ENCODE measurements around the gene ZBTB4. TPM values are rescaled to one million over a fixed set of nuclear protein-coding genes. Genes with fewer than 3 reads are reported as not detected.

ZBTB4 gene
- total RNA-seq, 1 donor = 30.9 TPM

GRCh38 chr17:7431231-7431630 is 48.2 kb downstream of the ZBTB4 start:
- H3K4me1 ChIP-seq (ENCODE audit: insufficient read depth, low read length) = peaks cover 7% of the 10 kb centered on the region
- no peak overlapping the region for H3K4me3 ChIP-seq (ENCODE audit: low read length)
- no peaks in the 10 kb centered on the region for H3K9me3 ChIP-seq (ENCODE audit: low read depth, low read length)
- no peaks in the 10 kb centered on the region for H3K27me3 ChIP-seq (ENCODE audit: insufficient read depth, low read length)

- H3K27me3 ChIP-seq (ENCODE audit: insufficient read depth, low read length) = no peaks in the 10 kb centered on the region
- H3K9me3 ChIP-seq (ENCODE audit: low read depth, low read length) = no peaks in the 10 kb centered on the region
- H3K4me1 ChIP-seq (ENCODE audit: insufficient read depth, low read length) = peaks cover 1% of the 10 kb centered on the region
- no peak overlapping the region for H3K4me3 ChIP-seq (ENCODE audit: low read length)
Observed at GRCh38 chr17:7429722-7430121, 49.7 kb downstream of the ZBTB4 start.

DNA sequence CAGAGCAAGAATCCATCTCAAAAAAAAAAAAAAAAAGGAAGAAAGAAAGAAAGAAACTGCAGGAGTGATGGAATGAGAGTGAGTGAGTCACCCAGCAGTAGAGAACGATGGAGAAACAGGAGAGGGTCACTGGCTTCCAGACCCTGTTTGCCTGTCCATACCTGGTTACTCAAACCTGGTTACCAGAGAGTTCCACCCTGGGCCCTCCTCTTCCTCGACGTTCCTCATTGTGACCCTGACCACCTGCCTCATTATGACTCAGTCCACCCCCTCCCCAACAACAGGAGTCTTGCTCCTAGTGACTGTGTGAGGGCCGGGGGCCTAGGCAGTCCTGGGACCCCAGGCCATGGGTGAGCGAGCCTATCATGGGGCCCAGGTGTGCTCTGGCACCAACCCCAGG is 50.9 kb downstream of the ZBTB4 start, which contains the start of gene SPEM3:
Gene SPEM3, plus strand, starts transcription at position 301 of the 400 bp plus-strand sequence. Its CDS starts 46 bp downstream, at position 347.
- no peaks in the 10 kb centered on the region for H3K4me1 ChIP-seq (ENCODE audit: insufficient read depth, low read length)
- no peaks in the 10 kb centered on the region for H3K27me3 ChIP-seq (ENCODE audit: insufficient read depth, low read length)
- H3K9me3 ChIP-seq (ENCODE audit: low read depth, low read length) = no peaks in the 10 kb centered on the region
- H3K4me3 ChIP-seq (ENCODE audit: low read length) = no peak within 1 kb of the TSS

GRCh38 chr17:7427549-7427948 is 51.9 kb downstream of the ZBTB4 start:
- Histone ChIP-seq H3K9me3 (ENCODE audit: low read depth, low read length) (no peaks in the 10 kb centered on the region), H3K27me3 (ENCODE audit: insufficient read depth, low read length) (no peaks in the 10 kb centered on the region)

GRCh38 chr17:7426896-7427489 is 52.4 kb downstream of the ZBTB4 start:
- Histone ChIP-seq H3K4me1 (ENCODE audit: insufficient read depth, low read length) (no peaks in the 10 kb centered on the region), H3K27me3 (ENCODE audit: insufficient read depth, low read length) (no peaks in the 10 kb centered on the region), H3K4me3 (ENCODE audit: low read length) (no peak overlapping the region), H3K9me3 (ENCODE audit: low read depth, low read length) (no peaks in the 10 kb centered on the region)

More at GRCh38 chr17:7427549-7427948, 51.9 kb downstream of the ZBTB4 start:
- Histone ChIP-seq H3K4me3 (ENCODE audit: low read length) (no peak overlapping the region), H3K4me1 (ENCODE audit: insufficient read depth, low read length) (no peaks in the 10 kb centered on the region)

DNA sequence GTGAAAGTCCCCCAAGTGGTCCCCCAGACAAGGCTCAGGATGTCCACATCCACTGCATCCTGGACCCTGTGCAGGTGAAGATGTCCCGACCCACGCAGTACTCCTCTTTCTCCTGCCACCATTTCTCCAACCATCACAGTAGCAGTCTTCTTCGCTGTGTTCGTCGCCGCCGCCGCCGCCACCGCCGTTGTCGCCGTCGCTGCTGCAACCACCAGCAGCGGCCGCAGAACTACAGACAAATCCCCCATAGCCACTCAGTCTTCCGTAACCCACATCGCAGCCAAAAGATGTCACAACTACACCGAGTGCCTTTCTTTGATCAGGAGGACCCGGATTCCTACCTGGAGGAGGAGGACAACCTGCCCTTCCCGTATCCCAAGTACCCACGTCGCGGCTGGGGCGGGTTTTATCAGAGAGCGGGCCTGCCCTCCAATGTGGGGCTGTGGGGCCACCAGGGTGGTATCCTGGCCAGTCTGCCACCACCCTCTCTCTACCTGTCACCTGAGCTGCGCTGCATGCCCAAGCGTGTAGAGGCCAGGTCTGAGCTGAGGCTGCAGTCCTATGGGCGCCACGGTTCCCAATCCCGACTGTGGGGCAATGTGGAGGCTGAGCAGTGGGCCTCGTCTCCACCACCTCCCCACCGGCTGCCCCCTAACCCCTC is 53.1 kb downstream of the ZBTB4 start:
- no peaks in the 10 kb centered on the region for H3K27me3 ChIP-seq (ENCODE audit: insufficient read depth, low read length)

GRCh38 chr17:7425756-7426155 is 53.7 kb downstream of the ZBTB4 start:
- Histone ChIP-seq H3K4me3 (ENCODE audit: low read length) (no peak overlapping the region), H3K27me3 (ENCODE audit: insufficient read depth, low read length) (no peaks in the 10 kb centered on the region), H3K9me3 (ENCODE audit: low read depth, low read length) (no peaks in the 10 kb centered on the region), H3K4me1 (ENCODE audit: insufficient read depth, low read length) (no peaks in the 10 kb centered on the region)

More for the DNA sequence above, 53.1 kb downstream of the ZBTB4 start:
- Histone ChIP-seq H3K9me3 (ENCODE audit: low read depth, low read length) (no peaks in the 10 kb centered on the region), H3K4me1 (ENCODE audit: insufficient read depth, low read length) (no peaks in the 10 kb centered on the region), H3K4me3 (ENCODE audit: low read length) (no peak overlapping the region)

GRCh38 chr17:7425316-7425715 is 54.1 kb downstream of the ZBTB4 start, which contains the start of gene SPEM2:
Gene SPEM2 (plus strand): TSS chr17:7425616. CDS start chr17:7425689, 73 bp downstream.
- H3K27me3 ChIP-seq (ENCODE audit: insufficient read depth, low read length) = no peaks in the 10 kb centered on the region
- no peaks in the 10 kb centered on the region for H3K9me3 ChIP-seq (ENCODE audit: low read depth, low read length)
- H3K4me3 ChIP-seq (ENCODE audit: low read length) = no peak within 1 kb of the TSS
- H3K4me1 ChIP-seq (ENCODE audit: insufficient read depth, low read length) = no peaks in the 10 kb centered on the region

DNA sequence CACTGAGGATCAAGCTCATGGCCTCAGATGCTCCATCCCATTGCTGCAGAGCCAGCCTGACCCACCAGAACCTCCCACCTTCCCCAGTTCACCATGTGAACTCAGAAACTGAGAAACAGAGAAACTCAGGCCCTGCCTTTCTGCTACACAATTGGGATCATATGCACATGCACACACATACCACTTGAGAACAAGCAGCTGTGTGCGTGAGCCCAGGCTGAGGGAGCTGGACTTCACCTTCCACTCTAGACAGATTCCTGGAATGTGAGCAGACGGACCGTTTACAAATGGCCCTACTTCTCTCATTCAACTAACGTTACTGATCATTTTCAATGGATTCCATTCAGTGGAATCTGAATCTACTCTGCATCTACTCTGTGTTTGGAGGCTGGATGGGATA is 55.8 kb downstream of the ZBTB4 start:
- no peak overlapping the region for H3K4me3 ChIP-seq (ENCODE audit: low read length)
- H3K9me3 ChIP-seq (ENCODE audit: low read depth, low read length) = no peaks in the 10 kb centered on the region

GRCh38 chr17:7421186-7421585 is 58.2 kb downstream of the ZBTB4 start:
- H3K27me3 ChIP-seq (ENCODE audit: insufficient read depth, low read length) = no peaks in the 10 kb centered on the region
- no peak overlapping the region for H3K4me3 ChIP-seq (ENCODE audit: low read length)
- H3K9me3 ChIP-seq (ENCODE audit: low read depth, low read length) = no peaks in the 10 kb centered on the region
- no peaks in the 10 kb centered on the region for H3K4me1 ChIP-seq (ENCODE audit: insufficient read depth, low read length)

More for the DNA sequence above, 55.8 kb downstream of the ZBTB4 start:
- no peaks in the 10 kb centered on the region for H3K4me1 ChIP-seq (ENCODE audit: insufficient read depth, low read length)
- H3K27me3 ChIP-seq (ENCODE audit: insufficient read depth, low read length) = no peaks in the 10 kb centered on the region

DNA sequence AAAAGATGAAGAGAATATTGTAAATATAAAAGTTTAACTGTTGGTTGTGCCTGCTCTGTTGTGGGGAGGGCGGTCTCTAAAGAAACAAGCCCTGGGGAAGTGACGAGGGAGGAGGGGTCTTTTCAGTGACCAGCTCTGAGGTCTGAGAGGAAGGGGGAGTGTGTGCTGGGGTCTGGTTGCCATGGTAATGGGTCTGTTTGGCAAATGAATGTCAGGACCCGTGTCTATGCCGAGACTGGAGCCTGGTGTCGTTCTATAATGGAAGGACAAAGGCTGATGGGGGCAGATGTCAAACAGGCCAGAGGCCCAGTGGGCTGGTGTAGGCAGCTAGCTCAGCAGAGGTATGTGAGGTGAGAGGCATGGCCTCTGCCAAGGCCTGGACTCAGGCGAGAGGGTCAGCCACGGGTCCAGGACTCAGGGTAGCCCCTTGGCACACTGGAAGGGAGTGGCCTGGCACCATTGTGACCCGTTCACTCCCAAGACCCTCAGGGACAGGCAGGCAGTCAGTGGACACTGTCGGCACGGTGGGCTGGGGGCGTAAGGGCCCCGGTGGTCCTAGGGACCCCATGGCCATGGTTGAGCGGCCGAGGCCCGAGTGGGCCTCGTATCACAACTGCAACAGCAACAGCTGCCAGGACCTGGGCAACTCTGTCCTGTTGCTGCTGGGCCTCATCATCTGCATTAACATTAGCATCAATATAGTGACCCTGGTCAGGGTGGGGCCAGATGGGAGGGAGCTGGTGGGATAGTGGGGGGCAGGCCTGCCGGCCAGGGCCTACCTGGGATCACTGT is 59.4 kb downstream of the ZBTB4 start, which contains the start of gene SPEM1:
Gene SPEM1, plus strand, starts transcription at position 506 of the 792 bp plus-strand sequence. Its CDS starts 61 bp downstream, at position 567.
- Histone ChIP-seq H3K4me1 (ENCODE audit: insufficient read depth, low read length) (no peaks in the 10 kb centered on the region), H3K9me3 (ENCODE audit: low read depth, low read length) (no peaks in the 10 kb centered on the region), H3K4me3 (ENCODE audit: low read length) (no peak within 1 kb of the TSS), H3K27me3 (ENCODE audit: insufficient read depth, low read length) (no peaks in the 10 kb centered on the region)

- H3K27me3 ChIP-seq (ENCODE audit: insufficient read depth, low read length) = no peaks in the 10 kb centered on the region
- H3K4me3 ChIP-seq (ENCODE audit: low read length) = no peak overlapping the region
- H3K9me3 ChIP-seq (ENCODE audit: low read depth, low read length) = no peaks in the 10 kb centered on the region
- no peaks in the 10 kb centered on the region for H3K4me1 ChIP-seq (ENCODE audit: insufficient read depth, low read length)
Observed at GRCh38 chr17:7418472-7419152, 60.8 kb downstream of the ZBTB4 start.

DNA sequence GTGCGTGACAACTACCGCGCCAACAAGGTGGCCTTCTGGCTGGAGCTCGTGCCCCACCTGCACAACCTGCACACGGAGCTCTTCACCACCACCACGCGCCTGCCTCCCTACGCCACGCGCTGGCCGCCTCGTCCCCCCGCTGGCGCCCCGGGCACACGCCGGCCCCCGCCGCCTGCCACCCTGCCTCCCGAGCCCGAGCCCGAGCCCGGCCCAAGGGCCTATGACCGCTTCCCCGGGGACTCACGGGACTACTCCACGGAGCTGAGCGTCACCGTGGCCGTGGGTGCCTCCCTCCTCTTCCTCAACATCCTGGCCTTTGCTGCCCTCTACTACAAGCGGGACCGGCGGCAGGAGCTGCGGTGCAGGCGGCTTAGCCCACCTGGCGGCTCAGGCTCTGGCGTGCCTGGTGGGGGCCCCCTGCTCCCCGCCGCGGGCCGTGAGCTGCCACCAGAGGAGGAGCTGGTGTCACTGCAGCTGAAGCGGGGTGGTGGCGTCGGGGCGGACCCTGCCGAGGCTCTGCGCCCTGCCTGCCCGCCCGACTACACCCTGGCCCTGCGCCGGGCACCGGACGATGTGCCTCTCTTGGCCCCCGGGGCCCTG is 62.3 kb downstream of the ZBTB4 start:
- H3K27me3 ChIP-seq (ENCODE audit: insufficient read depth, low read length) = no peaks in the 10 kb centered on the region
- no peaks in the 10 kb centered on the region for H3K9me3 ChIP-seq (ENCODE audit: low read depth, low read length)
- H3K4me3 ChIP-seq (ENCODE audit: low read length) = no peak overlapping the region
- no peaks in the 10 kb centered on the region for H3K4me1 ChIP-seq (ENCODE audit: insufficient read depth, low read length)

DNA sequence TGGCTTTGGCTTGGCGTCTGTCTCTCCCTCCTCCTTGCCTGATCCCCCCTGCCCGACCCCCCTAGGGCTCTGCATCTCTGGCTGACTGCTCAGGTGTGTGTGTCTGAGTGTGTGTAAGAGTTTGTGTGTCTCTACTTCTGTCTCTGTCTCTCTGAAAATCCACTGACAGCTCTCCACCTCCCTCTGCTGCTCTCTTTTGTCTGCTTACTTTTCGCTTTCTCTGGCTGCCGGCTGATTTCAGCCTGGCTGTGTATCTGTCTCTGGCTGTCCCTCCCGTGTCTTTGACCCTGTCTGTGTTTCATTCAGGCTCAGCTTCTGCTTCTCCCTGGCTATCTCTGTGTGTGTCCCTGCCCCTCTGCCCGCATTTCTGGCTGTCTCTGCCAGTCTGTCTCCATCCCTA is 63.1 kb downstream of the ZBTB4 start:
- H3K4me3 ChIP-seq (ENCODE audit: low read length) = no peak overlapping the region
- H3K9me3 ChIP-seq (ENCODE audit: low read depth, low read length) = no peaks in the 10 kb centered on the region
- H3K4me1 ChIP-seq (ENCODE audit: insufficient read depth, low read length) = no peaks in the 10 kb centered on the region
- no peaks in the 10 kb centered on the region for H3K27me3 ChIP-seq (ENCODE audit: insufficient read depth, low read length)

Data from mononuclear cell (primary cell).